ENCODE data around the gene KARS1. TPM values are rescaled to one million over a fixed set of nuclear protein-coding genes. Genes with fewer than 3 reads are reported as not detected.

The KARS1 gene
- 173 to 184 TPM (median 178 TPM) in 5 replicates for total RNA-seq (2022; extraction: Qiagen RNA extraction; ENCODE audit: low read depth)

GRCh38 chr16:75647492-75648264 is at the start of gene KARS1, which contains the start of gene TERF2IP:
KARS1 (minus strand) TSS chr16:75647665; CDS start chr16:75647639, 26 bp downstream.
TERF2IP (plus strand) TSS chr16:75647773; CDS start chr16:75647883, 110 bp downstream.

GRCh38 chr16:75676909-75677308 is 29.4 kb upstream of the KARS1 start, which contains the start of gene CPHXL2:
CPHXL2 (minus strand) TSS chr16:75677009; CDS start chr16:75676999, 10 bp downstream.

GRCh38 chr16:75622761-75623605 is 24.5 kb downstream of the KARS1 start, which contains the start of gene ADAT1:
ADAT1 (minus strand) TSS chr16:75623281; CDS start chr16:75620799, 2,482 bp downstream.

Other genes starting within 250 kb of the KARS1 start
- 50.8 to 59.6 TPM (median 53.8 TPM) in 5 replicates for gene CFDP1, start 214.2 kb downstream of the KARS1 start, total RNA-seq (2022; extraction: Qiagen RNA extraction; ENCODE audit: low read depth)
- gene TMEM170A, start 183.0 kb downstream of the KARS1 start, total RNA-seq (2022; extraction: Qiagen RNA extraction; ENCODE audit: low read depth): 12.5 to 19.0 TPM (median 16.0 TPM) in 5 replicates
- gene CHST6, start 152.2 kb downstream of the KARS1 start, total RNA-seq (2022; extraction: Qiagen RNA extraction; ENCODE audit: low read depth): 0.07 to 0.16 TPM (median 0.12 TPM) in 5 replicates
- gene CHST5, start 111.6 kb downstream of the KARS1 start, total RNA-seq (2022; extraction: Qiagen RNA extraction; ENCODE audit: low read depth): 0.07 to 0.10 TPM (median 0.08 TPM) in 3 of 5 replicates, not detected in the others
- 8.5 to 9.8 TPM (median 9.6 TPM) in 5 replicates for gene TMEM231, start 91.4 kb downstream of the KARS1 start, total RNA-seq (2022; extraction: Qiagen RNA extraction; ENCODE audit: low read depth)
- 77.2 to 101 TPM (median 90.6 TPM) in 5 replicates for gene GABARAPL2, start 81.3 kb downstream of the KARS1 start, total RNA-seq (2022; extraction: Qiagen RNA extraction; ENCODE audit: low read depth)
- 34.0 to 46.1 TPM (median 43.2 TPM) in 5 replicates for gene ADAT1, start 24.4 kb downstream of the KARS1 start, total RNA-seq (2022; extraction: Qiagen RNA extraction; ENCODE audit: low read depth)
- 39.3 to 47.8 TPM (median 45.2 TPM) in 5 replicates for gene TERF2IP, start 108 bp upstream of the KARS1 start, total RNA-seq (2022; extraction: Qiagen RNA extraction; ENCODE audit: low read depth)
- gene CPHXL2, start 29.3 kb upstream of the KARS1 start, total RNA-seq (2022; extraction: Qiagen RNA extraction; ENCODE audit: low read depth): not detected in 5 replicates
- gene DUXB, start 53.8 kb upstream of the KARS1 start, total RNA-seq (2022; extraction: Qiagen RNA extraction; ENCODE audit: low read depth): not detected in 5 replicates
- gene CPHXL, start 78.8 kb upstream of the KARS1 start, total RNA-seq (2022; extraction: Qiagen RNA extraction; ENCODE audit: low read depth): not detected in 5 replicates